NCI-H774 (cell line): Measurements from ENCODE around the gene DRGX.

Experiments
- DNase-seq: peaks from one replicate; lab custom pipeline; 2025; lab: John Stamatoyannopoulos, UW

DRGX gene

GRCh38 chr10:49361735-49362568 lies 33.9 kb downstream of the DRGX start:
- no peak for DNase-seq

- no peak for DNase-seq
Measured at GRCh38 chr10:49361178-49361554, 34.7 kb downstream of the DRGX start.

GRCh38 chr10:49360271-49361177 lies 35.4 kb downstream of the DRGX start:
- no peak for DNase-seq

GRCh38 chr10:49359349-49360270 lies 36.3 kb downstream of the DRGX start:
- DNase-seq, result no peak

GRCh38 chr10:49357910-49358309 lies 38.0 kb downstream of the DRGX start:
- no peak for DNase-seq

GRCh38 chr10:49356944-49357343 lies 38.9 kb downstream of the DRGX start:
- no peak for DNase-seq

GRCh38 chr10:49356181-49356580 lies 39.7 kb downstream of the DRGX start:
- no peak for DNase-seq

GRCh38 chr10:49355221-49355620 lies 40.7 kb downstream of the DRGX start:
- no peak for DNase-seq

- no peak for DNase-seq
Measured at GRCh38 chr10:49354593-49354992, 41.3 kb downstream of the DRGX start.

- no peak for DNase-seq
Measured at GRCh38 chr10:49353895-49354566, 41.9 kb downstream of the DRGX start.

- DNase-seq, result no peak
Measured at GRCh38 chr10:49353026-49353894, 42.6 kb downstream of the DRGX start.

GRCh38 chr10:49352323-49352722 lies 43.6 kb downstream of the DRGX start:
- no peak for DNase-seq

GRCh38 chr10:49351669-49352068 lies 44.2 kb downstream of the DRGX start:
- no peak for DNase-seq

- DNase-seq, result no peak
Measured at GRCh38 chr10:49350846-49351532, 44.9 kb downstream of the DRGX start.

- DNase-seq, result no peak
Measured at GRCh38 chr10:49350138-49350537, 45.8 kb downstream of the DRGX start.

- DNase-seq, result no peak
Measured at GRCh38 chr10:49349390-49349789, 46.5 kb downstream of the DRGX start.

GRCh38 chr10:49348593-49348992 lies 47.3 kb downstream of the DRGX start:
- no peak for DNase-seq

GRCh38 chr10:49347827-49348226 lies 48.1 kb downstream of the DRGX start:
- DNase-seq, result no peak

- no peak for DNase-seq
Measured at GRCh38 chr10:49347342-49347741, 48.5 kb downstream of the DRGX start.

- DNase-seq, result no peak
Measured at GRCh38 chr10:49344840-49345239, 51.0 kb downstream of the DRGX start.
